H4 (cell line): ENCODE measurements around the gene ZNF319. TPM values are rescaled to one million over a fixed set of nuclear protein-coding genes. Genes with fewer than 3 reads are reported as not detected.
"Not testable (repeated sequence)": the region's sequence is repeated elsewhere in the genome, so short reads cannot be mapped to it uniquely, and the experiment has no call there.

Experiments used
- DNase-seq: peaks from one replicate; pipeline ENCODE4 v3.0.0-alpha.2; 2015; ENCODE audit warnings: low spot score
- total RNA-seq: library from RNA; depleted of rRNA; stranded (reverse); fragments of >200 nt; shearing (Covaris generic); gene quantifications from 2 replicates; pipeline ENCODE4 v1.2.3, GENCODE V29; 2014

The ZNF319 gene
- total RNA-seq, 1 experiment from 2014 or later = 1.1 TPM

DNA sequence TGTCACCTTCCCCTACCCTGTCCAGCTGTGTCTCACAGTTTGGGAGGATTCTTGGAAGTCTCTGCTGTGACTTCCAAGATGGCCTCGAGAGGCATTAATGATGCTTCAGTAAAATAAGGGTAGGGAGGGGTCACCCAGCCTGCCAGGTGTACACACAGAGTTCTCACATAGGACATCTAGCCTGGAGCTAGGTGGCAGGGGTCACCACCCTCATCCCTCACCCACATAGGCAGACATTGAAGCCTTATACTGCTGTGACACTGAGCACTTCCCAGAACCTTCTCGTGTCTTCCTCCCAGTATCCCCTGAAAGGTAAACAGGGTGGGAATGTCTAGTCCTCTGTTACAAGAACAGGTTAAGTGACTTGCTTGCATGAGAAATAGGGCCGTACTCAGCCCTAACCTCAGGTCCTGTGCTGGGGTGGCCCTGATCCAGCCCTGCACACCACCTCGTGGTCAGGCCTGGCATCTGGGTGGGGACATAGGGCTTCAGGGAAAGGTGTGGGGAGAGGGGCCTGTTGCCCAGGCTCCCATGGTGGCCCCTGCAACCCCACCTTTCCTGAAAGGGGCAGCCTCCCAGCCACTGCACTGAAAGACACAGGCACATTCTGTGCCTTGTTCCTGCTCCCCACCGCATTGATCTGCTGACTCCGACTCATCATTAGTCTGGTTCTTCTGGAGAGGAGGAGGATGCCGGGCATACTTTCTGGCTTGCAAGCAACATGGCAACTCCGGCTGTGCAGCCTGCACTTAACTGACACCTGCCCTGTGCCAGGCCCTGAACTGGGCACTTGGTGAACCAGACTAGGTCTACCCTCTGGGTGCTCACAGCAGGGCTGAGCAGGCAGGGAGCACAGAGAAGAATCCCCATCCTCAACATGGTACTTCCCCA lies 21.4 kb upstream of the ZNF319 start:
- DNase-seq = no peak

- DNase-seq = no peak
Measured at GRCh38 chr16:58020628-58021521, 20.4 kb upstream of the ZNF319 start.

DNA sequence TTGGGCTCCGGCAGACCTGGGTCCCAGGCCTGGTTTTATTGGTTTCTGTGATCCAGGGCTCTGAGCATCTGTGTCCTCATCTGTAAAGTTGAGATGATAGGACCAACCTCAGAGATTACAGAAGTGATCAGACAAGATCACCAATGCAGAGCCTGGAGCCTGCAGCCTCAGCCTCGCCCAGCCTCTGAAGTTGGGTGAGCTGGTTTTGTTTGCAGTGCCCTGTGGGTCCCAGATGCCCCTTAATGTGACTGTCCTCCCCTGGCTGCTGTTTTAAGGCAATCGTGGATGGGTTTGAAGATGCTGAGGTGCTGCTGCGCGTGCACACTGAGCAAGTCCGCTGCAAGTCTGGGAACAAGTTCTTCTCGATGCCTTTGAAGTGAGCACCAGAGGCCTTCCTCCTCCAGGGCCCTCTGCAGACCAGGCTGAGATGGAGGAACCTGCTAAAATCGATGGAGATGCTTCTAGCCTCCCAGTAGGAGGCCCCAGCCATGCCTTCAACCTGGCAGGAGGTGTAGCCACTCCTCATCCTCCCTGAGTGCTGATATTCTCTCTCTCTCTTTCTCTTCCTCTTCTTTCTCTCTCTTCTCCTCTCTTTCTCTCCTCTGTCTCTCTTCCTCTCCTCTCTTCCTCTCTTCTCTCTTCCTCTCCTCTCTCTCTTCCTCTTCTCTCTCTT lies 19.5 kb upstream of the ZNF319 start:
- DNase-seq = no peak

- DNase-seq = no peak
Measured at GRCh38 chr16:58018803-58019202, 18.3 kb upstream of the ZNF319 start.

GRCh38 chr16:58016840-58017446 lies 16.5 kb upstream of the ZNF319 start:
- no peak for DNase-seq

DNA sequence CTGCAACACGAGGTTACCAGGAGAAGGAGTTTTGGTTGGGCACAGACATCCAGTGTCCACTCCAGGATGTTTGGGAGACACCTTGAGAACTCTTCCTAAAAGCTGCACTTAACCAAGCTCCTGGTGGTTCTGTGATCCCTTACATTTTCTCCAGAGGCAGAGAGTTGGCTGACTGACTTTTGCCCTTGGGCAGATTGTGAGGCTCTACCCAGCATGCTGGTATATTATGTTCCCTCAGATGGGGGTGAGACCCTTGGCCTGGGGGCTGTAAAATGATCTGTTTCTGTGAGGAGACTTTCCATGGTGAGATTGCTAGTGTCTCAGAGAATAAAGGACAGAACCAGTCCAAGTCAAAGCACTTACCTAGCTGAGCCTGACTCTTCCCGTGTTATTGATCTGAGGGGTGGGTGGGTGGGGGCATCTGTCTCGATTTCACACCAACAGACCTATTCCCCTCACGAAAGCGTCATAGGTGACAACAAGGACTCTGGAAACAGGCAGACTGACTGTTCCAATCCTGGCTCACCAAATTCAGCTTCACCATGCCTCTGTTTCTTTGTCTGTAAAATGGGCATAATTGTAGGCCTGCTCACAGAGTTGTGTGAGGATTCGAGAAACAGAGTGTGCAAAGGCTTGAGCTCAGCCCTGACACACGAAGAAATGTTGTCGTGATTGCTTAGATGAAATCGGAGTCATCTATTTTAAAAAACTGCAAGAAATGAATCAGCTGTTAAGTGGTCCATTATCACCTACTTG lies 12.9 kb upstream of the ZNF319 start:
- DNase-seq = no peak

DNA sequence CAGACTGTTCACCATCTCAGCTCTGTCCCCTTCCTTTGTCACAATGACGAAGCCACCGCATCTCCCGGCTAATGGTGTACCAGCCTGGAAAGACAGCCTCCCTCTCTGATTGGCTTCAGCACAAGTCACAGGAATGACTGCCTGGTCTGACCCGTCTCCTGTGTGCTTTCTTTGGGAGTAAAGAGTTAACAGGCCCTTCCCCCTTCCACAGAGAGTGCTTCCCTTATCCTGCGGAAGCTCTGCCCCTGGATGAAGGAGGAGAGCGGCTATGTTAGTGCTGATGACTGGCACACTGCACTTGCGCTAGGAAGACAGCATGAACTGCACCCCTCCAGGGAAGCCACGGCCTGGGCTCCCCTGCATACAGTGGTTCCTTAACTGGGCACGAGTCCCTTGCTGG lies 12.0 kb upstream of the ZNF319 start:
- no peak for DNase-seq

DNA sequence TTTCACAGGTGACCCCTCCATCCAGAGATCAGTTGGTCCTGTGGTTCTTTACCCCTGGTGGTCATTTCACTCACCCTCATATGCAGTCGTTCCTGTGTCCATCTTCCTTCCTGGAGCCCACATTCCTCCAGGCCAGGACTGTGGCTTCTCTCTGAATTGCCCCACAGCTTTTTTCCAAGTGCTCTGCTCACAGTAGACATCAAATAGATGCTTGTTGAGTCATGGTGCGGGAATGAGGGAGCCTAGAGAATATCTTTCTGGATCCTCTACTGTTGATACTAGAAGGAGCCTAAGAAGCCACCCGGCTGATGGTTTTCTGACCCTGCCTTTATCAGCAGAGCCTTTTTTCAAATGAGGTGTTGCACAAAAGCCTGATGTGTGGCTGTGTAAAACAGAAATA lies 11.2 kb upstream of the ZNF319 start:
- no peak for DNase-seq

DNA sequence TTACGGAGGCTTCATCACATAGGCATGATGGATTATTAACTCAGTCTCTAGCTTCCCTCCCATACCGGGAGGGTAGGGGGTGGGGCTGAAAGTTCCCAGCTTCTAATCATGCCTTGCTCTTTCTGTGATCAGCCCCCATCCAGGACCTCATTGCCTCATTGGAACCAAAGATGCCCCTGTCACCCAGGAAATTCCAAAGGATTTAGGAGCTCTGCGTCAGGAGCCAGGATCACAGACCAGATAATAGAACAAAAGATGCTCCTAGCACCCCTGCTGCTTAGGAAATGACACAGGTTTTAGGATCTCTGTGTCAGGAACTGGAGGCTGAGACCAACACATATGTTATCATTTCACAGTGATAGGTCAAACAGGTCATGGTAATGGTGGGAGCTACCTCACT lies 10.4 kb upstream of the ZNF319 start:
- no peak for DNase-seq

- DNase-seq = no peak
Measured at GRCh38 chr16:58009856-58010416, 9.5 kb upstream of the ZNF319 start.

DNA sequence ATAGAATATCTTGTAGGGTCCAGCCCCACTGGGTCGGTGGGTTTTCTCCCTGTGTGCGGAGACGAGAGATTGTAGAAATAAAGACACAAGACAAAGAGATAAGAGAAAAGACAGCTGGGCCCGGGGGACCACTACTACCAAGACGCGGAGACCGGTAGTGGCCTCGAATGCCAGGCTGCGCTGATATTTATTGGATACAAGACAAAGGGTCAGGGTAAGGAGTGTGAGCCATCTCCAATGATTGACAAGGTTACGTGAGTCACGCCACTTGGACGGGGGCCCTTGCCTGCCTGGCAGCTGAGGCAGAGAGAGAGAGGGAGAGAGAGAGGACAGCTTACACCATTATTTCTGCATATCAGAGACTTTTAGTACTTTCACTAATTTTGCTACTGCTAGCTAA lies 4.3 kb upstream of the ZNF319 start:
- DNase-seq = not testable (repeated sequence)

DNA sequence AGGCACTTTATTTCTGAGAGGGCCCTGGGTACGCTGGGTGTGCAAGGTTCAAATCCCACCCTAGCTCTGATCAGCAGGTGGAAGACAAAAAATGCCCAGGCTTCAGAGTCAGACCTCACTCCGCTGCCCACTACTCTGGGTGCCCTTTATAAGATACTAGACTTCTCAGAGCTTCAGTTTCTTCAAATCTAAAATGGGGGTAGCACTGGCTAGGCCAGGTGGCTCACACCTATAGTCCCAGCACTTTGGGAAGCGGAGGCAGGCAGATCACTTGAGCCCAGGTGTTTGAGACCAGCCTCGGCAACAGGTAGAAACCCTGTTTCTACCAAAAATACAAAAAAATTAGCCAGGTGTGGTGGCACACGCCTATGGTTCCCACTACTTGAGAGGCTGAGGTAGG lies 2.5 kb upstream of the ZNF319 start:
- no peak for DNase-seq

GRCh38 chr16:58002416-58002800 lies 1.9 kb upstream of the ZNF319 start:
- no peak for DNase-seq

GRCh38 chr16:58001781-58002415 lies 1.4 kb upstream of the ZNF319 start:
- no peak for DNase-seq

DNA sequence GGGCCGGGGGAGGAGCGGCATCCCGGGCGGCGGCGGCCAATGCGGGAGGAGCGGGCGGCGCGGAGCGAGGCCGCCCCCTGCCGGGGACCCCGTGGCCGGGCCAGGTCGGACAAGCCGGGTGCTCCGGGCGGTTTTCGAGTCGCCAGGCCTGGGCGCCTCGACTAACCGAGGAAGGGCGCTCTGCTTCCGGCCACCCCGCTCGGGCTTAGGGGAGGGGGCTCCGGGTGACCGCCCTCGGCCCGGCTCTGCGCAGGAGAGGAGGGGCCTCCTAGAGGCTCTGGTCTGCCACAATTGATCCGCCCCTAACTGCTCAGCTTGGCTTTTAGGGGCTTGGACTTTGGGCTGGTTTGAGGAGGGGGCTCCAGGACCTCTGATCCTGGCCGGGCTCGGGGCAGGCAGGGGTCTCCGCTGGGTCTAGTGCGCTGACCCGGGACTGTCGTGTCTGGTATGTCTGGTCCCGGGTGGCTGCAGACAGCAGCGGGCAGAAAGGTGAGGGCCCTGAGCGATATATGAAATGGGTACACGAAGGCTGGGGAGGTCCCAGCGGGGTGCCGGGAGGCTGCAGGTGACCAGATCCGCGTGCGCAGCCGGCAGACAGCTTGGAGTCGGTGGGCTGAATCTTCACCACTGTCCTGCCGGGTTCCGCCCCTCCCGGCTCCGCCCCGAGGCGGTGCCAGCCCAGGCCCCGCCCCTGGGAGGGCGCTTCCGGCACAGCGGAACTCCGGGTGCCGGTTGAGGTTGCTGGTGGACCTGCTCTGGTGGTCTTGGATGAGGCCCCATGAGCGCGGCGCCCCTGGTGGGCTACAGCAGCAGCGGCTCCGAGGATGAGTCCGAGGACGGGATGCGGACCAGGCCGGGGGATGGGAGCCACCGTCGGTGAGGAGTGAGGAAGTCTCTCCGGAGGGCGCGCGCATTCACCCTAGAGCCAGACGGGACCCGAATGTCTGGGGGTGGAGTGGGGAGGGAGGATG lies 519 bp upstream of the ZNF319 start, which contains the start of gene USB1:
TSS of gene USB1 (plus strand) at position 702 of the 971 bp plus-strand sequence. CDS start at position 779, 77 bp downstream.
- DNase-seq = peak; percentile 62

DNA sequence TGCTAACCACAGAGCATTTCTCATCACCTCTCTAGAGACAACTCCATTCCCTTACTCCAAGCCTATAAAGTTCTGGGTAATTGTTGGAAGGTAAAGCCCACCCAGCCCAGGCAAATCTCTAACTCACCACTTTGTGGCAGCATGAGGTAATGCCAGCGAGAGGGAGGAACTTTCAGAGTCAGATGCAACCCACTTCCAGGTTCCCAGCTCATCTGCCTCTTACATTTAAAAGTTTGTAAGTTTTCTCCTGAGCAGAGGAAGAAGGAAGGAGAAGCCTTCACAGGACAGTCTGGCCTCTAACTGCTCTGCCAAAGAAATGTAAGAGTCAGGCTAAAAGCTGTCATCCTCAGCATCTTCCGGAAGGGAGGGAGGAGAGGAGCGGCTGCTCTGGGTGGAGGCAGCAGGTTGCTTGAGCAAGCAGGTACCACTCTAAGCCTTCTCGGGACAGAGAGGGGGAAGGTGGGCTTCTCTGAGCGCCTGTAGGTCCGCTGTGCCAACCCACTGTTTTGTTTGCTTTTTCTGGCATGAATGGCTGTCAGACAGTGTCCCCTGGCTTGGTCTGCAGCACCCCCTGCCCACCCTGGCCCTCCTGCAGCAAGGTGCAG lies 1.0 kb downstream of the ZNF319 start:
- no peak for DNase-seq

DNA sequence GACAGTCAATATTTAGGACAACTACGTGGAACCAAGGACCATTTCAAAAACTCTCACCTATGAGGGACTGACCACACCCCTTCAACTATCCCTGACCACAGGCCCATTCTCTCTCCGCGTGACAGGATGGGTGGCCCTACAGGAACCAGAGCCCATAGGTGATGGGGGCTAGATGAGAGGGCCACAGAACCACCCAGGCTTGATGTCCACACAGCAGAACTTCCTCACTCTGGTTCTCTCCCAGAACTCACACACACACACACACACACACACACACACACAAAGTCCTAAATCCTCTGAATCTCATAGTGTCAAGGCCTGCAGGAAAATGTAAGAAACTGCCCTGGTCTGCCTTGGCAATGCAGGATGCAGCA lies 1.5 kb downstream of the ZNF319 start:
- DNase-seq = no peak

GRCh38 chr16:57998486-57998885 lies 2.0 kb downstream of the ZNF319 start:
- peak; percentile 68 for DNase-seq
